ENCODE results near the gene MTRR.

Gene MTRR

GRCh38 chr5:7873216-7873615, 4.3 kb downstream of the MTRR start:
- ChIA-PET POLR2A (no interaction called here), CTCF (interaction anchor here (1.0 to 8.3 kb wide), 7 partner anchors 12 to 57 kb away, joined by 3 to 75 read pairs (median 4); no protein-coding TSS in a partner anchor)
- DNase-seq (ENCODE audit: extremely low spot score) = no peak
- TF ChIP-seq CTCF (IDR thresholded peaks at IDR 0.05; ENCODE audit: control extremely low read depth, extremely low read depth, low read depth, missing control alignments) = no peak

- TF ChIP-seq CTCF (IDR thresholded peaks at IDR 0.05; ENCODE audit: control extremely low read depth, extremely low read depth, low read depth, missing control alignments) = no peak
- POLR2A ChIA-PET = no interaction called here
- no peak for DNase-seq (ENCODE audit: extremely low spot score)
- CTCF ChIA-PET = interaction anchor here (2.1 to 8.3 kb wide), 2 partner anchors 11 to 17 kb away, joined by 11 to 75 read pairs; no protein-coding TSS in a partner anchor
These were observed 5.7 kb downstream of the MTRR start for GRCh38 chr5:7874639-7875038.

GRCh38 chr5:7875151-7875550, 6.2 kb downstream of the MTRR start:
- no peak for DNase-seq (ENCODE audit: extremely low spot score)
- ChIA-PET CTCF (interaction anchor here (2.1 to 8.3 kb wide), 2 partner anchors 10 to 17 kb away, joined by 11 to 75 read pairs; no protein-coding TSS in a partner anchor), POLR2A (no interaction called here)
- TF ChIP-seq CTCF (IDR thresholded peaks at IDR 0.05; ENCODE audit: control extremely low read depth, extremely low read depth, low read depth, missing control alignments) = no peak

GRCh38 chr5:7876867-7877266, 7.9 kb downstream of the MTRR start:
- POLR2A ChIA-PET = no interaction called here
- no peak for DNase-seq (ENCODE audit: extremely low spot score)
- CTCF ChIA-PET = interaction anchor here (1.3 to 8.3 kb wide), 3 partner anchors 9 to 210 kb away, joined by 3 to 75 read pairs (median 13); partner anchors contain the start of genes FASTKD3 and MTRR
- no peak for TF ChIP-seq CTCF (IDR thresholded peaks at IDR 0.05; ENCODE audit: control extremely low read depth, extremely low read depth, low read depth, missing control alignments)

GRCh38 chr5:7877851-7878250, 8.9 kb downstream of the MTRR start:
- DNase-seq (ENCODE audit: extremely low spot score) = no peak
- CTCF ChIA-PET = interaction anchor here (2.9 to 8.3 kb wide), 2 partner anchors 8 to 10 kb away, joined by 13 to 75 read pairs; partner anchors contain the start of genes FASTKD3 and MTRR
- no peak for TF ChIP-seq CTCF (IDR thresholded peaks at IDR 0.05; ENCODE audit: control extremely low read depth, extremely low read depth, low read depth, missing control alignments)
- POLR2A ChIA-PET = interaction anchor here (1.0 kb wide), 1 partner anchor 9 kb away, joined by 3 read pairs; the partner anchor contains the start of genes FASTKD3 and MTRR

- ChIA-PET CTCF (interaction anchor here (2.9 to 8.3 kb wide), 2 partner anchors 7 to 11 kb away, joined by 13 to 75 read pairs; partner anchors contain the start of genes FASTKD3 and MTRR), POLR2A (interaction anchor here (1.0 kb wide), 1 partner anchor 10 kb away, joined by 3 read pairs; the partner anchor contains the start of genes FASTKD3 and MTRR)
- DNase-seq (ENCODE audit: extremely low spot score) = peak; percentile 65
- TF ChIP-seq CTCF (IDR thresholded peaks at IDR 0.05; ENCODE audit: control extremely low read depth, extremely low read depth, low read depth, missing control alignments) = no peak
These were observed 9.5 kb downstream of the MTRR start for GRCh38 chr5:7878381-7878873.

Data from GM10248 (cell line).